HEK293T (cell line): ENCODE measurements around the gene CLIC3.

Experiments
- CTCF ChIA-PET: fragments of 350-600 bp; formaldehyde crosslinking; extraction: SDS; loops from one replicate; lab custom pipeline; 2021; ENCODE audit warnings: antibody characterized with exemption, inconsistent platforms; lab: Yijun Ruan, JAX
- POLR2A ChIA-PET: fragments of 350-600 bp; formaldehyde crosslinking; extraction: SDS; loops from one replicate; lab custom pipeline; 2020; ENCODE audit warnings: antibody characterized with exemption, inconsistent platforms; lab: Yijun Ruan, JAX
- DNase-seq: peaks from one replicate; pipeline ENCODE4 v3.0.0; 2012; ENCODE audit warnings: mixed read lengths; ENCODE audit errors: extremely low spot score
- ARNT ChIP-seq: fragments of 450-650 bp; IDR thresholded peaks from 2 replicates; pipeline ENCODE4 v1.6.1; 2017; ENCODE audit warnings: mild to moderate bottlenecking
- BHLHE40 ChIP-seq: fragments of 450-650 bp; IDR thresholded peaks from 2 replicates; pipeline ENCODE4 v1.6.1; 2016; ENCODE audit warnings: mild to moderate bottlenecking, moderate library complexity, borderline replicate concordance
- CTBP1 ChIP-seq: fragments of 450-650 bp; IDR thresholded peaks from 2 replicates; pipeline ENCODE4 v1.6.1; 2016; ENCODE audit warnings: borderline replicate concordance
- ELF4 ChIP-seq: fragments of 450-650 bp; IDR thresholded peaks from 2 replicates; pipeline ENCODE4 v1.6.1; 2017; ENCODE audit warnings: antibody characterized with exemption
- FOXA1 ChIP-seq: fragments of 450-650 bp; IDR thresholded peaks from 2 replicates; pipeline ENCODE4 v1.6.1; 2016; ENCODE audit warnings: mild to moderate bottlenecking
- FOXK2 ChIP-seq: fragments of 450-650 bp; IDR thresholded peaks from 2 replicates; pipeline ENCODE4 v1.6.1; 2016; ENCODE audit warnings: mild to moderate bottlenecking
- FOXM1 ChIP-seq: fragments of 450-650 bp; IDR thresholded peaks from 2 replicates; pipeline ENCODE4 v1.6.1; 2017; ENCODE audit warnings: mild to moderate bottlenecking, borderline replicate concordance
- HDGF ChIP-seq: fragments of 450-650 bp; IDR thresholded peaks from 2 replicates; pipeline ENCODE4 v1.6.1; 2017; ENCODE audit warnings: antibody characterized with exemption, borderline replicate concordance
- L3MBTL2 ChIP-seq: fragments of 450-650 bp; conservative IDR thresholded peaks from 2 replicates; pipeline ENCODE4 v1.6.1; 2016; ENCODE audit warnings: mild to moderate bottlenecking
- LEF1 ChIP-seq: fragments of 450-650 bp; IDR thresholded peaks from 2 replicates; pipeline ENCODE4 v1.6.1; 2017; ENCODE audit warnings: mild to moderate bottlenecking, borderline replicate concordance
- NFRKB ChIP-seq: fragments of 450-650 bp; IDR thresholded peaks from 2 replicates; pipeline ENCODE4 v1.6.1; 2016; ENCODE audit warnings: mild to moderate bottlenecking, moderate library complexity
- PKNOX1 ChIP-seq: fragments of 450-650 bp; IDR thresholded peaks from 2 replicates; pipeline ENCODE4 v1.6.1; 2016
- SP1 ChIP-seq: fragments of 450-650 bp; IDR thresholded peaks from 2 replicates; pipeline ENCODE4 v1.6.1; 2017
- SUZ12 ChIP-seq: fragments of 450-650 bp; IDR thresholded peaks from 2 replicates; pipeline ENCODE4 v1.6.1; 2016; ENCODE audit warnings: mild to moderate bottlenecking
- TARDBP ChIP-seq: fragments of 450-650 bp; IDR thresholded peaks from 2 replicates; pipeline ENCODE4 v1.6.1; 2016
- ZNF384 ChIP-seq: fragments of 450-650 bp; IDR thresholded peaks from 2 replicates; pipeline ENCODE4 v1.6.1; 2016

CLIC3 gene

DNA sequence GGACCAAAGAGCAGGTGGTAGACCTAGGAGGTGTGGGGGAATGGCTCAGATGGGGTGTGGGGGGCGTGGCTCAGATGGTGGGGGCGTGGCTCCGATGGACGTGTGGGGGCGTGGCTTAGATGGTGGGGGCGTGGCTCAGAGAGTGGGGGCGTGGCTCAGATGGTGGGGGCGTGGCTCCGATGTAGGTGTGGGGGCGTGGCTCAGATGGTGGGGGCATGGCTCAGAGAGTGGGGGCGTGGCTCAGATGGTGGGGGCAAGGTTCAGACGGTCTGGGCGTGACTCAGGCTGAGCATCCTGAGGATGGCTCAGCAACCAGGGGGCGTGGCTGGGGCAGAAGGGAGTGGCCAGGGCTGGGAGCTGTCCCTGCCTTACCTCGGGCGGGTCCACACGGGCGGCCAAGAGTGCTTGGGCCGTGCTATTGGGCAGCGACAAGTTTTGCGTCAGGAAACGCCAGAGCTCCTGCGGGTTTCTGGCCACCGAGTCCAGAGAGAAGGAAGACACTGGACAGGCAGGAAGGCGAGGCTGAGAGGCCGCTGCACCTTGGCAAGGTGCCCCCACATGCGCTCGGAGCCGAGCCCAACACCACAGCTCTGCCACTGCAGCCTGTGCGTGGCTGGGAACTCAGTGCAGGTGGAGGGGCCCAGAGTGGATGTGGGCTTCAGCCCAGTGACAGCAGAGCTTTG, 25.8 kb upstream of the CLIC3 start:
- CTCF ChIA-PET = interaction anchor here (1.2 to 1.9 kb wide), 2 partner anchors 14 to 74 kb away, joined by 5 read pairs; no protein-coding TSS in a partner anchor
- POLR2A ChIA-PET = interaction anchor here (1.2 kb wide), 1 partner anchor 29 kb away, joined by 3 read pairs; no protein-coding TSS in a partner anchor
- peak; percentile 94 for DNase-seq
- TF ChIP-seq PKNOX1 (no peak), HDGF (0 out of 2 replicates have a peak, but pooled peaks have one; percentile 28)

DNA sequence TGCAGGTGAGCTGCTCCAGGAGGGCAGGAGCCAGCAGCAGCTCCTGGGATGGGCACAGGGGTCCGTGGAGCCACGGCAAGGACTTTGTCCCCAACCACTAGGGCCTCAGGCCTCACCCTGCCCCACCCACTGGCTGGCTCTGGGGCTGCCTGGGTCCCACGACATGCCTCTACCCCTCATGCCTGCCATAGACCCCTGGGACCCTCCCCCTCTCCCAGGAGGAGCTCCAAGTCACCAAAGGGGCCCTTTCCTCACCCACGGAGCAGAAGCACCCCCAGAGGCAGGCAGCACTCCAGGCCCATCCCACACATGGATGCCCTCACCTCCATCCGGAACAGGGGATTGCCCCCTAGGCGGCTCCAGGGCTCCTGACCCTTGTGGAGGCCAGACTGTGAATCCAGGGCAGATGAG, 25.2 kb upstream of the CLIC3 start:
- CTCF ChIA-PET = interaction anchor here (1.8 kb wide), 1 partner anchor 8 kb away, joined by 6 read pairs; no protein-coding TSS in a partner anchor
- no peak for TF ChIP-seq SUZ12
- TF ChIP-seq ARNT = no peak
- no peak for TF ChIP-seq L3MBTL2
- no peak for TF ChIP-seq ELF4
- no peak for TF ChIP-seq LEF1
- no peak for TF ChIP-seq PKNOX1
- no peak for TF ChIP-seq FOXA1
- no peak for TF ChIP-seq CTBP1
- TF ChIP-seq ZNF384 = no peak
- no peak for TF ChIP-seq FOXM1
- no peak for TF ChIP-seq FOXK2
- no peak for TF ChIP-seq SP1
- no peak for TF ChIP-seq TARDBP
- TF ChIP-seq HDGF = no peak
- TF ChIP-seq BHLHE40 = no peak
- TF ChIP-seq NFRKB = no peak
- POLR2A ChIA-PET = interaction anchor here (1.2 kb wide), 1 partner anchor 65 kb away, joined by 3 read pairs; the partner anchor contains the start of gene MAN1B1
- no peak for DNase-seq

DNA sequence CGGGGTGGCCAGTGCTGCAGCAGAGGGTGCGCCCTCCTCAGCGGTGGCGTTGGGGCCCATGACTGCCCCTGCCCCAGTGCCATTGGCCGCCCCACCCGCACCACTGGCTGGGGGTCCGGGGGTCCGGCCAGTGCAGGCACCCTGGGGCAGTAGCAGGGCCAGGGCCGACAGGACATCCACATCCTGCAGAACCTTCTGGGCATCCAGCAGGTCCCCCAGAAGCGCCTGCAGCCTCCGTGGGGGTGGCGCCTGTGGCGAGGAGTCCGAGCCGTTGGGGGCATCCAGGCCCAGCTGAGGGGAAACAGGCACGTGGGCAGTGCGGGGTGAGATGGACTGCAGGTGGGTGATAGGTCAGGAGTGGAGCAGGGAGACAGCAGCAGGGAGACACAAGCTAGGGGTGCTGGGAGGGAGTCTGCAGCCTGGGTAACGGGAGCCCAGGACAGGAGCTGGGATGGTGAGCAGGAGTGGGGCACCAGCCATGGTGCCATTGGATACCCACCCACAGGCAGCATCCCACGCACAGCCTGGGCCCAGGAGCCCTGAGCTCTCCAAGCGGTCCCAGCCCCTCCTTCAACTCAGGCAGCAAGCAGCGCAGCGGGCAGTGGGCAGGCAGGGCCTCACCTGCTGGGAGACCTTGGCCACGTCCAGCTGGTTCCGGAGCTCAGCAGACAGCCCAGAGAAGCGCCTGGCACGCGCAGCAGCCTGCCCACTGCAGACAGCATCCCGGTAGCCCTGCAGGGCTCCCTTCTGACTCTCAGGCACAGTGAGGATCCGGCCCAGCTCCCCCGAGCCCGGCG, 24.6 kb upstream of the CLIC3 start:
- ChIA-PET POLR2A (interaction anchor here (1.2 kb wide), 1 partner anchor 66 kb away, joined by 3 read pairs; the partner anchor contains the start of gene MAN1B1), CTCF (interaction anchor here (0.8 to 1.8 kb wide), 2 partner anchors 8 to 14 kb away, joined by 3 to 6 read pairs; no protein-coding TSS in a partner anchor)
- TF ChIP-seq FOXM1 (no peak), ZNF384 (no peak), ELF4 (no peak), FOXK2 (no peak), BHLHE40 (no peak), PKNOX1 (no peak), HDGF (no peak), SP1 (no peak), FOXA1 (no peak), TARDBP (no peak), CTBP1 (no peak), SUZ12 (no peak), ARNT (no peak), LEF1 (no peak), NFRKB (no peak), L3MBTL2 (no peak)
- no peak for DNase-seq

- TF ChIP-seq SUZ12 (no peak), LEF1 (no peak), CTBP1 (no peak), FOXK2 (no peak), ELF4 (no peak), L3MBTL2 (no peak), ZNF384 (no peak), PKNOX1 (no peak), BHLHE40 (no peak), SP1 (no peak), HDGF (no peak), ARNT (no peak), TARDBP (no peak), NFRKB (no peak), FOXA1 (no peak), FOXM1 (no peak)
- ChIA-PET CTCF (interaction anchor here (0.8 to 1.8 kb wide), 2 partner anchors 9 to 15 kb away, joined by 3 to 6 read pairs; no protein-coding TSS in a partner anchor), POLR2A (interaction anchor here (1.2 kb wide), 1 partner anchor 66 kb away, joined by 3 read pairs; the partner anchor contains the start of gene MAN1B1)
- no peak for DNase-seq
Observed at GRCh38 chr9:137019891-137020683, 23.7 kb upstream of the CLIC3 start.
